ENCODE measurements around the gene ARSG.

- TF ChIP-seq, protein P1, sequence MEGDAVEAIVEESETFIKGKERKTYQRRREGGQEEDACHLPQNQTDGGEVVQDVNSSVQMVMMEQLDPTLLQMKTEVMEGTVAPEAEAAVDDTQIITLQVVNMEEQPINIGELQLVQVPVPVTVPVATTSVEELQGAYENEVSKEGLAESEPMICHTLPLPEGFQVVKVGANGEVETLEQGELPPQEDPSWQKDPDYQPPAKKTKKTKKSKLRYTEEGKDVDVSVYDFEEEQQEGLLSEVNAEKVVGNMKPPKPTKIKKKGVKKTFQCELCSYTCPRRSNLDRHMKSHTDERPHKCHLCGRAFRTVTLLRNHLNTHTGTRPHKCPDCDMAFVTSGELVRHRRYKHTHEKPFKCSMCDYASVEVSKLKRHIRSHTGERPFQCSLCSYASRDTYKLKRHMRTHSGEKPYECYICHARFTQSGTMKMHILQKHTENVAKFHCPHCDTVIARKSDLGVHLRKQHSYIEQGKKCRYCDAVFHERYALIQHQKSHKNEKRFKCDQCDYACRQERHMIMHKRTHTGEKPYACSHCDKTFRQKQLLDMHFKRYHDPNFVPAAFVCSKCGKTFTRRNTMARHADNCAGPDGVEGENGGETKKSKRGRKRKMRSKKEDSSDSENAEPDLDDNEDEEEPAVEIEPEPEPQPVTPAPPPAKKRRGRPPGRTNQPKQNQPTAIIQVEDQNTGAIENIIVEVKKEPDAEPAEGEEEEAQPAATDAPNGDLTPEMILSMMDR (conservative IDR thresholded peaks at IDR 0.05; ENCODE audit: low read depth in 2 of 2): no peak
- TF ChIP-seq CREB1 (CRISPR knock-in tag; IDR thresholded peaks at IDR 0.05; ENCODE audit: low read depth) (no peak), EZH2 (IDR thresholded peaks at IDR 0.05; ENCODE audit: low read depth, unreplicated experiment) (no peak), POLR2AphosphoS5 (IDR thresholded peaks at IDR 0.05; ENCODE audit: low read depth) (no peak), JUNB (IDR thresholded peaks at IDR 0.05; ENCODE audit: unreplicated experiment) (no peak), EZH2phosphoT487 (IDR thresholded peaks at IDR 0.05; ENCODE audit: unreplicated experiment) (no peak)
Observed at GRCh38 chr17:68334393-68334792, 43.1 kb downstream of the ARSG start.
